ENCODE measurements around the gene RABGGTB.
"Not testable (repeated sequence)": the region's sequence is repeated elsewhere in the genome, so short reads cannot be mapped to it uniquely, and the experiment has no call there.

The RABGGTB gene

GRCh38 chr1:75795703-75796193 is 9.7 kb downstream of the RABGGTB start:
- DNase-seq (ENCODE audit: low spot score): no peak

- DNase-seq (ENCODE audit: low spot score): peak; percentile 6
Observed at GRCh38 chr1:75796376-75797272, 10.6 kb downstream of the RABGGTB start, which contains the start of gene MSH4. Gene MSH4, plus strand, starts transcription at chr1:75796882. Its CDS starts 104 bp downstream, at chr1:75796986.

GRCh38 chr1:75797273-75797588 is 11.2 kb downstream of the RABGGTB start:
- no peak for DNase-seq (ENCODE audit: low spot score)

GRCh38 chr1:75797606-75798216 is 11.7 kb downstream of the RABGGTB start:
- no peak for DNase-seq (ENCODE audit: low spot score)

- DNase-seq (ENCODE audit: low spot score): not testable (repeated sequence)
Observed at GRCh38 chr1:75801480-75801879, 15.4 kb downstream of the RABGGTB start.

GRCh38 chr1:75808921-75809320 is 22.9 kb downstream of the RABGGTB start:
- no peak for DNase-seq (ENCODE audit: low spot score)

- DNase-seq (ENCODE audit: low spot score): not testable (repeated sequence)
Observed at GRCh38 chr1:75810113-75810512, 24.1 kb downstream of the RABGGTB start.

- DNase-seq (ENCODE audit: low spot score): no peak
Observed at GRCh38 chr1:75811211-75811981, 25.3 kb downstream of the RABGGTB start.

GRCh38 chr1:75812065-75812464 is 26.0 kb downstream of the RABGGTB start:
- DNase-seq (ENCODE audit: low spot score): no peak

GRCh38 chr1:75823596-75823995 is 37.5 kb downstream of the RABGGTB start:
- not testable (repeated sequence) for DNase-seq (ENCODE audit: low spot score)

GRCh38 chr1:75836528-75837100 is 50.6 kb downstream of the RABGGTB start:
- no peak for DNase-seq (ENCODE audit: low spot score)

GRCh38 chr1:75838079-75838478 is 52.0 kb downstream of the RABGGTB start:
- no peak for DNase-seq (ENCODE audit: low spot score)

- no peak for DNase-seq (ENCODE audit: low spot score)
Observed at GRCh38 chr1:75841421-75841820, 55.4 kb downstream of the RABGGTB start.

All from iPS-NIHi11 (cell line).